ENCODE measurements around the gene XPO6. TPM values are rescaled to one million over a fixed set of nuclear protein-coding genes. Genes with fewer than 3 reads are reported as not detected.

Gene XPO6
- polyA plus RNA-seq, 1 donor (not counting 4 experiments of a cell fraction or from before 2014, with no cell fraction given) = 127 TPM

DNA sequence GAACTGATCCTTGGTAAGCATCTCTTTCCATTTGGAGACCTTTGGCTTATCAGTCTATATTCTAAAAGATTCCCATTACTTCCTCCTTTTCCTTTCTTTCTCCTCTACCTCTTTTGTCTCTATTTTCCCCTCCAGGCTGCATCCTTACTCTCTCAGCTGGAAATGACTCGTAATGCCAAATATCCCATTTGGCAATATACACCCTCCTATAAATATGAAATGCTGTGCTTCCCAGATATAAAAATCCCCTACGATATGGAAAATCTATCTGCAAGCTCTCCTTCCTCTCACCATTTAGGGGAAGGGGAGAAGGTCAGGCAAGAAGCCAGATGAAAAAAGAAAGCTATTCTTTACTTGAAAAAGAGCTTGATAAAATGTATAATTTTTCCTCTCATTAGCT is 39.9 kb downstream of the XPO6 start:
- H3K4me1 ChIP-seq (ENCODE audit: control insufficient read depth, extremely low read depth, insufficient read depth, low read length) = peaks cover 7% of the 10 kb centered on the region
- peaks cover 12% of the 10 kb centered on the region for H4K20me1 ChIP-seq (ENCODE audit: control insufficient read depth, extremely low read depth, insufficient read depth, low read length)
- H3K4me2 ChIP-seq (ENCODE audit: control insufficient read depth, extremely low read depth, insufficient read depth, low read depth, low read length) = no peak overlapping the region
- H3K79me2 ChIP-seq (ENCODE audit: control insufficient read depth, insufficient read depth, low read length) = peaks cover 30% of the 10 kb centered on the region
- no peak overlapping the region for H2AFZ ChIP-seq (ENCODE audit: control insufficient read depth, low read length)
- no peak overlapping the region for H3K27ac ChIP-seq (ENCODE audit: control insufficient read depth, insufficient read depth, low read length)
- DNase-seq (ENCODE audit: low read depth, low spot score) (no peak), FAIRE-seq (no peak)
- dilution Hi-C loops (cut with MboI; ENCODE audit: extremely low pct_ligation_motif_present, low sequenced_read_pairs) = no loop called here
- no peak overlapping the region for H3K9ac ChIP-seq (ENCODE audit: control insufficient read depth, extremely low read depth, insufficient read depth, low read length)
- H3K4me3 ChIP-seq (ENCODE audit: control insufficient read depth in 2 of 3, extremely low read depth in 1 of 3, insufficient read depth in 2 of 3, low read depth in 1 of 3, low read length in 3 of 3) = no peak overlapping the region
- no peaks in the 10 kb centered on the region for H3K9me3 ChIP-seq (ENCODE audit: control insufficient read depth, low read depth, low read length)
- no peaks in the 10 kb centered on the region for H3K27me3 ChIP-seq (ENCODE audit: control insufficient read depth, extremely low read depth, insufficient read depth, low read length)
- peaks cover 24 to 46% of the 10 kb centered on the region in 2 experiments for H3K36me3 ChIP-seq (ENCODE audit: control insufficient read depth in 2 of 2, extremely low read depth in 1 of 2, insufficient read depth in 2 of 2, low read length in 2 of 2)
- no peaks in the 10 kb centered on the region for H3K9me1 ChIP-seq (ENCODE audit: control insufficient read depth, extremely low read depth, insufficient read depth, low read length)
- TF ChIP-seq CTCF (optimal IDR thresholded peaks at IDR 0.05 in 1 of 3, IDR thresholded peaks at IDR 0.05 in 1 of 3, conservative IDR thresholded peaks at IDR 0.05 in 1 of 3; ENCODE audit: extremely low read depth in 1 of 3, insufficient read depth in 2 of 3, low read length in 3 of 3) (no peak), EZH2 (IDR thresholded peaks at IDR 0.05; ENCODE audit: low read length) (no peak)

GRCh38 chr16:28168991-28169554 is 42.7 kb downstream of the XPO6 start:
- no peaks in the 10 kb centered on the region for H3K9me1 ChIP-seq (ENCODE audit: control insufficient read depth, extremely low read depth, insufficient read depth, low read length)
- FAIRE-seq (no peak), DNase-seq (ENCODE audit: low read depth, low spot score) (no peak)
- H3K27me3 ChIP-seq (ENCODE audit: control insufficient read depth, extremely low read depth, insufficient read depth, low read length) = no peaks in the 10 kb centered on the region
- H3K9ac ChIP-seq (ENCODE audit: control insufficient read depth, extremely low read depth, insufficient read depth, low read length) = no peak overlapping the region
- H4K20me1 ChIP-seq (ENCODE audit: control insufficient read depth, extremely low read depth, insufficient read depth, low read length) = peaks cover 18% of the 10 kb centered on the region
- no peak overlapping the region for H2AFZ ChIP-seq (ENCODE audit: control insufficient read depth, low read length)
- H3K4me1 ChIP-seq (ENCODE audit: control insufficient read depth, extremely low read depth, insufficient read depth, low read length) = peaks cover 13% of the 10 kb centered on the region
- no peak overlapping the region for H3K4me2 ChIP-seq (ENCODE audit: control insufficient read depth, extremely low read depth, insufficient read depth, low read depth, low read length)
- no peak overlapping the region for H3K4me3 ChIP-seq (ENCODE audit: control insufficient read depth in 2 of 3, extremely low read depth in 1 of 3, insufficient read depth in 2 of 3, low read depth in 1 of 3, low read length in 3 of 3)
- no peak for TF ChIP-seq EZH2 (IDR thresholded peaks at IDR 0.05; ENCODE audit: low read length)
- no peak for TF ChIP-seq CTCF (optimal IDR thresholded peaks at IDR 0.05 in 1 of 3, IDR thresholded peaks at IDR 0.05 in 1 of 3, conservative IDR thresholded peaks at IDR 0.05 in 1 of 3; ENCODE audit: extremely low read depth in 1 of 3, insufficient read depth in 2 of 3, low read length in 3 of 3)
- peaks cover 36% of the 10 kb centered on the region for H3K79me2 ChIP-seq (ENCODE audit: control insufficient read depth, insufficient read depth, low read length)
- dilution Hi-C loops (cut with MboI; ENCODE audit: extremely low pct_ligation_motif_present, low sequenced_read_pairs) = no loop called here
- H3K9me3 ChIP-seq (ENCODE audit: control insufficient read depth, low read depth, low read length) = no peaks in the 10 kb centered on the region
- H3K36me3 ChIP-seq (ENCODE audit: control insufficient read depth in 2 of 2, extremely low read depth in 1 of 2, insufficient read depth in 2 of 2, low read length in 2 of 2) = peaks cover 21 to 54% of the 10 kb centered on the region in 2 experiments
- no peak overlapping the region for H3K27ac ChIP-seq (ENCODE audit: control insufficient read depth, insufficient read depth, low read length)
